SIG-M5 (cell line): ENCODE data around the gene NUP133.

ENCODE experiments used
- DNase-seq: peaks from one replicate; lab custom pipeline; 2025; lab: John Stamatoyannopoulos, UW

NUP133 gene

DNA sequence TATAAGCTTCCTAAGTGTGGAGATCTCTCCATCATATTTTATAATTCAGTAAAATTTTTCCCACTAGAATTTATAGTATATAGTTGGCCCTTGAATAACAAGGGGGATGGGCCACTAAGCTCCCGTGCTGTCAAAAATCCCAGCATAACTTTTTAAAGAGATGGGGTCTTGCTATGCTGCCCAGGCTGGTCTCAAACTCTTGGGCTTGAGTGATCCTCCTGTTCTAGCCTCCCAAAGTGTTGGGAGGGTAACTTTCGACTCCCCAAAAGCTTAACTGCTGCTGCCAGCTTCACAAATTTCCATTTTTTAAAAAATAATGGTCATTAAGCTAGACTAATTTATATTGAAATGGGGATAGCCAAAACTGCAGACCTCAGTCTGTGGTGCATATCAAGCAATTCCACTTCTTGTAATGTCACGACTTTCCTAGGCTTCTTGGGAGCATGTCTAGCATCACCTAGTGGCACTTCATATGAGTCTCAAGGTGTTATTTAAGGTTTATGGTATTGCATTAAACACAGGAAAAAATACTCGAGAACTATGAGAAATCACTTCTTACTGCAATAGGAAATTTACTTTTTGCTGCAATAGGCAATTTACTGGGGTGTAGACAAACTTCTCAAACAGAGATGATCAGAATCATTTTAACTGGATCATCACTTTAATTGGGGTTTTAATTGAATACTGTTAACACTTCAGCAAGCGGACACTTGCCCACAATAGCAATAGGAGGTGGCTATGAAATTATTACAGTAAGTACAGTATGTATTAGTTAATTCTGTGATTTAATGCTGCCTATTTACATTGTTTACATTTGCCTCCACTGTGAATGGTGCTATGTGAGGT, 55.0 kb downstream of the NUP133 start:
- DNase-seq: no peak

DNA sequence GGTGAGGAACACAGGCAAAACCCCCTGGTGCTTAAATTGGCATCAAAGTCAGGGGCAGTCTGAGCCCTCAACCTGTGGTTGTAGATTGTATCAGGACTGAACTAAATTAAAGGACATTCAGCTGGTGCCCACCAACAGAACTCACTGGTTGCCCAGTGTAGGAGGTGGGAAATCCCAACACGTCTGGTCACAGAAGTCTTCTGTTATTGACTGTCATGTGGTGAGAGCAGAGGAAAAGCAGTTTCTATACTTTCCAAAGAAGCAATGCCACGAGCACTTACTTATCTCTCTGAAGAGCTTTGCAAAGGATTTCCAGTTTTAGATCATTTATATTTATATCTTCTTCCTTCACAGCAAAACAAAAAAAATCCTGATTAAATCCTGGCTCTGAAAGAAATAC, 59.3 kb downstream of the NUP133 start:
- DNase-seq: no peak

DNA sequence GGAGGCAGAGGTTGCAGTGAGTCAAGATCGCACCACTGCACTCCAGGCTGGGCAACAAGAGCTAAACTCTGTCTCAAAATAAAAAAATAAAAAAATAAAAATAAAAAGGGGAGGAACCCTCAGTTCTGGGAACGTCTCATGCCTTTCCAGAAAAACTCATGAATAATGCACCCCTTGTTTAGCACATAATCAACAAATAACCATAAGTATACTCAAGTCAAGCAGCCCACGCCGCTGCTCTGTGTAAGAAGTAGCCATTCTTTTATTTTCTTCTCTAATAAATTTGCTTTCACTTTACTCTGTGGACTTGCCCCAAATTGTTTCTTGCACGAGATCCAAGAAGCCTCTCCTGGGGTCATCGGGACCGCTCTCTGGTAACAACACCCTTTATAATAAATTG, 59.8 kb downstream of the NUP133 start:
- no peak for DNase-seq

DNA sequence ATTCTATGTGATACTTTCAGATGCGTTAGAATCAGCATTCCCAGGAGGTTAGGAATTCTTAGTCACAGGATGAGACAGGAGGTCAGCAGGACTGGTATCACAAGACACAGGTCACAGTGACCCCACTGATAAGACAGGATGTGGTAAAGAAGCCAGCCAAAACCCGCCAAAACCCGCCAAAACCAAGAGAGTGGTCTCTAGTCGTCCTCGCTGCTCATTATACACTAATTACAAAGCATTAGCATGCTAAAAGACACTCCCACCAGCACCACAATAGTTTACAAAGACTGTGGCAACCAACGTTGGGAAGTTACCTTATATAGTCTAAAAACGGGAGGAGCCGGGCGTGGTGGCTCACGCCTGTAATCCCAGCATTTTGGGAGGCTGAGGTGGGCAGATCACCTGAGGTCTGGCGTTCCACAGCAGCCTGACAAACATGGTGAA, 60.3 kb downstream of the NUP133 start:
- DNase-seq: no peak

DNA sequence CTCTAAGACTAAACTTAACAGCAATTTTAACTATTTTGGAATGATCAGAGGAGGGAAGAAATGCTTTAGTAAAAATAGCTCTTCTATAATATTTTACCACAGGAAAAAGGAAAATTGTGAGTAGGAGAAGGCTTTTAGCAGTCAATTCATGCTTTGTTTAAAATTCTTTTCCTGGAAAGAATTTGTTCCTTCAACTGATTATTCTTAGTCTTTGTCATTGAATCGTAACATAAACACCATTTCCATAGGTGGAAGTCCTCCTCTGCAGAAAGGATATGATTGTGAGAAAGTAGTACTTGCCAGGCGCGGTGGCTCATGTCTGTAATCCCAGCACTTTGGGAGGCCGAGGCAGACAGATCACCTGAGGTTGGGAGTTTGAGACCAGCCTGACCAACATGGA, 62.3 kb downstream of the NUP133 start:
- DNase-seq: no peak

DNA sequence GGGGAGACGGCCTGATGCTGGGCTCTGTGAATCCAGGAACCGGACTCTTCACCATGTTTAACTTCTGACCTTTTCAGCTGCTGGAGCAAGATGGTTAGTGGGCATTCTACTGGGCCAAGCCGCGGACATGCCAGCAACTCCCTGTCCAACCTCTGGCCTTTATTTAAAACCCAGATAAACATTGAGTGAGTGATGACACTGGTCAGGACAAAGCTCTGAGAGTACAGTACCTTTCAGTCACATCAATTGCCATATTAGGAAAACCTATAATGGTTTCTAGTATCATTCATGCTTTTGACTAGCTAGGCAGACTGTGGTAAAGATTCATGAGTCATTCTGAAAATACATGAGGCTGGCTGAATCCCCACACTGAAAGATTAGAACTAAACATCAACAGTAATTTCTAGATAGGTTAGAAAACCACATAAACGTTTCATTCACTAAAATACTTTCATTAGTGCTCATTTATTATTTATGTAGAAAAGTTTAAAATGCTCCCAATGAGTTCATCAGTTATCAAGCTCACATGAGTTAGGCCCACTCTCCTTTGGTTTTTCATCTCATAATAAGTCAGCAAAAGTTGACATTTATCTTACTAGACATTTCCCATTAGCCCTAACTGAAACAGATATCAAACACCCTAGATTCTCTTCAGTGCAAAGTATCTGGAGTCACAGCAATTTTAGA, 67.1 kb downstream of the NUP133 start:
- no peak for DNase-seq

DNA sequence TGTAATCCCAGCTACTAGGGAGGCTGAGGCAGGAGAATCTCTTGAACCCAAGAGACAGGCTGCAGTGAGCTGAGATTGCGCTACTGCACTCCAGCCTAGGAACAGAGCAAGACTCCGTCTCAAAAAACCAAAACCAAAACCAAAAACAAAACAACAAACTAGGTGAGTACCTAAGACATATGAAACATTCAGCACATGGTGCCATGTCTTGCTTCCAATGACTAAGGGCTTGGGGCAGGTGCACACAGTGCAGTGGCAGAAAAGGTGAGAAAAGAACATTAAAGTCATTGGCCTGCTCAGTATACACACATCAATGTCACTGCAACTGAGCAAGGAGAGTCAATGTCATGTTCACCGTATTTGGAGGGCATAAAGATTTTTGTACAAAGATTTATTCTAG, 70.1 kb downstream of the NUP133 start:
- DNase-seq: no peak

DNA sequence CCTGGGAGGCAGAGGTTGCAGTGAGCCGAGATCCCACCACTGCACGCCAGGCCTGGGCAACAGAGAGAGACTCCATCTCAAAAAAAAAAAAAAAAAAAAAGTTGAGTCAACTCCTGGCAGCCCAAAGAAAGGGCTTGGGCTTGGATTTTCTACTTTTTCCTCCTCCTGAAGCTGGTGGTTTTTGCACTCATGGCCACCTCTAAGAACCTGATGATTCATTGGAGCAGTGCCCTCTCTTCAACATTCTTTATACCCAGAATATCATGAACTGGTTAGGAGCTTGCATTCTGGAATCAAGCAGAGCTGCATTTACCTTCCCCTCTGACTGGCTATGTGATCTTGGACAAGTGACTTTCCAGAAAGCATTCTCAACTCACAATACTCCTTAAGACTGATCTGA, 70.7 kb downstream of the NUP133 start:
- no peak for DNase-seq

DNA sequence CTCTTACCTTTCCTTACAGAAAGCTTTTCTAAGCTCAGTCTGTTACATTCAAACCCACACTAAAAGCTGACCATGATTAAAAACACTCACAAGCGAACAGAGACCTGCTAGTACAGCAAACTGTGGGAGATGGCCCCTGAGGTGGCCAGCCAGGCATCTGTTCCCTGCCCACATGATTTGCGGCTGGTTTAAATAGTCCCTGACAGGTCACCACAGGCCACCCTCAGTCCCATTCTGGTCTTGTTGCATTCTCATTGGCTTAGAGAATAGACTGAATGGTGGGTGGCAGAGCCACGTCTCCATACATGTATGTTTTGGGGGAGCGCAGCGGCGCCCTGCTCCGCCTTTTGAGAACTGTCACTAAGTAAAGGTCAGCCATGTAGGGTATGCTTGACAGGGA, 71.9 kb downstream of the NUP133 start:
- no peak for DNase-seq

DNA sequence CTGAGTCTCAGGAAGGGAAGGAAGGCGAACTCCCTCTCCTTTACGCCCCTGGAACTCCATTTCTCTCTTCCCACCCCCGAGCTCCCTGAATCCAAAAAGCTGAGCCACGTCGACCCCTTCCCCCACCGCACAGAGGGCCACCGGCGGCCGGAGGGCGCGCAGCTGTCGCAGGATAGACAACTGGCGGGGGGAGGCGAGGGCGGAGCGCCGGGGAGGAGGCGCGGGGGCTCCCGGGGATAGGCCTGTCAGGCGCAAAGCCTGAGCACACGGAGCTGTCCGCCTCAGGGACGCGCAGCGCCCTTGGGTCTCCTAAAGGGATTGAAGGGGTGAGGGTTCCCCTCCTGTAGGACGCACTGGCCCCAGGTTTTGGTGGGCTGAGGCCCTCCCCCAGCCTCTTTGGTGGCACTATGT, 73.5 kb downstream of the NUP133 start:
- no peak for DNase-seq

DNA sequence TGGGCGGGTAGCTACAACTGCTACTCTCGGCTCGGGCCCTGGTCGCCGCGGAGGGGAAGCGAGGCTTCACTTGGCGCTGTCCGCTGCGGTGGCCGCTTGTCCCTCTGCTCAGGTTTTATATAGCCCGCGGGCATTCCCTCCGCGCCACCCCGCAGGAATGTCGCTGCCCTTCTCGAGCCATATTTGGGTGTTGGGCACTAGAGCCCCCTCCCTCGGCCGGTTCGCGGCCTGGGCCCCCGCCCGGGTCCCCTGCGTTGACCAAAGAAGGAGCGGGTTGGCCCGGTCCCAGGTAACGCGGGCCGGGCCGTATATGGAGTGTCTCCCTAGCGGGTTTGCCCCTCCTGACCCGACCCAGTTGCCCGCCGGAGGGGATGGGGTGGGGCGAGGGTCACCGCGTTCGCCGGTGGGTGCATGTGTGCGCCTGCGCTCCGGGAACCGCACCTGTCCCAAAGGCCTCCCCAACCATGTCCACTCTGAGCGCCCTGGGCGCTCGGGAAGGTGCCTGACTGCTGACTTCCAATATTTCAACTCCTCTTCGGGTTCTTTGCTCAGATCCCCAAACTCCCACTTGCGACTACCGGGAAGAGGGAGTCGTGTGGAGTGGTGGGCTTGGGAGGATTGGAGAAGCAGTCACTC, 74.0 kb downstream of the NUP133 start, which contains the start of gene ACTA1:
Gene ACTA1 (minus strand): TSS at position 90 of the 636 bp plus-strand sequence. CDS start 979 bp downstream, outside the sequence.
- DNase-seq: no peak

DNA sequence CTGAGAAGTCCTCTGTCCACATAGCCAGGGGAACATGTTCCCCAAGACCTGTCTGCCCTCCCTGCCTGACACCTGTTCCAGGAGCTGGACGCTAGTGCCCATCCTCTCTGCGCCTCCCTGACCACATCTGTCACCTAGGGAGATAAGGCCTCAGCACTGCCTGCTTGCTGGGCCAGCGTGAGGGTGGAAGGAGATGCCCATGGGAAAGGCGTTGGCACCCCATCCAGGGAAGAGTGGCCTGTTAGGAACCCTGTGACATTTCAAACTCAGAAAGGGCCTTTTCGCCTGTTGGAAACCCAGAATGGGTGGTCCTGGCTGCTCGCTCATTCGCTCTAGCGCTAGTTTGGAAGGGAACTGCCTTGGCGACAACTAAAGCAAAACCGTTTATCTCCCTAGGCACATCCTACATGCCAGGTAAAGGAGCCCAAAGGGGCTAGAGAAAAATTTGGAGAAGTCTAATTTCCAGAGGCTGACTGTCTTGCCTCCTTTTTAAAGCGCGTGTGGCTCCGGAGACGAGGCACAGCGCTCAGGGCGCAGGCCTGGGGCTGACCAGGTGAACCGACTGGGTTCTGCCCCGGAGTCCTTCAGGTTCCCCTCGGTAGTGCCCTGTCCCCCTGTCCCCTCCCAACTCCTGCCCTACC, 74.7 kb downstream of the NUP133 start:
- no peak for DNase-seq

DNA sequence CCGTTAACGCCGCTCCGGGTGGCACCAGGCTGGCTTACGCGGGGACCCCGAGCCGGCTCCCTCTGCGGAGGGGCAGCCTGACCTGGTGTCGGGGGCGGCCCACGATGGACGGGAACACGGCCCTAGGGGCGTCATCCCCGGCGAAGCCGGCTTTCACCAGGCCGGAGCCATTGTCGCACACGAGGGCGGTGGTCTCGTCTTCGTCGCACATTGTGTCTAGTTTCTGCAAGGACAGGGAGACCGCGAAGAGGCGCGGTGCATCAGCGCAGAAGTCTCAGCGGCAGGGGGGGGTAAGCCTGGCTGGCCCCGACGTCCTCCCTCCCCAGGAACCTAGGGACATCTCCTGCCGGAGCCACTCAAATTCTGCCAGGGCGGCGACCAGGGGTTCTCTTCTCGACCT, 75.2 kb downstream of the NUP133 start:
- DNase-seq: no peak

DNA sequence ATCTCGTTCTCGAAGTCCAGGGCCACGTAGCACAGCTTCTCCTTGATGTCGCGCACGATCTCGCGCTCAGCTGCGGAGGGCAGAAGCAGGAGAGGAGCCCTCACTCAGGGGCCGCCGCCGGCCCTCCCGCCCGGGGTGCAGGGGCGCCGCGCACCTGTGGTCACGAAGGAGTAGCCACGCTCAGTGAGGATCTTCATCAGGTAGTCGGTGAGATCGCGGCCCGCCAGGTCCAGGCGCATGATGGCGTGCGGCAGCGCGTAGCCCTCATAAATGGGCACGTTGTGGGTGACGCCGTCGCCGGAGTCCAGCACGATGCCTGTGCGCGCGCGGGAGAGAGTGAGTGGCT, 76.1 kb downstream of the NUP133 start:
- no peak for DNase-seq

DNA sequence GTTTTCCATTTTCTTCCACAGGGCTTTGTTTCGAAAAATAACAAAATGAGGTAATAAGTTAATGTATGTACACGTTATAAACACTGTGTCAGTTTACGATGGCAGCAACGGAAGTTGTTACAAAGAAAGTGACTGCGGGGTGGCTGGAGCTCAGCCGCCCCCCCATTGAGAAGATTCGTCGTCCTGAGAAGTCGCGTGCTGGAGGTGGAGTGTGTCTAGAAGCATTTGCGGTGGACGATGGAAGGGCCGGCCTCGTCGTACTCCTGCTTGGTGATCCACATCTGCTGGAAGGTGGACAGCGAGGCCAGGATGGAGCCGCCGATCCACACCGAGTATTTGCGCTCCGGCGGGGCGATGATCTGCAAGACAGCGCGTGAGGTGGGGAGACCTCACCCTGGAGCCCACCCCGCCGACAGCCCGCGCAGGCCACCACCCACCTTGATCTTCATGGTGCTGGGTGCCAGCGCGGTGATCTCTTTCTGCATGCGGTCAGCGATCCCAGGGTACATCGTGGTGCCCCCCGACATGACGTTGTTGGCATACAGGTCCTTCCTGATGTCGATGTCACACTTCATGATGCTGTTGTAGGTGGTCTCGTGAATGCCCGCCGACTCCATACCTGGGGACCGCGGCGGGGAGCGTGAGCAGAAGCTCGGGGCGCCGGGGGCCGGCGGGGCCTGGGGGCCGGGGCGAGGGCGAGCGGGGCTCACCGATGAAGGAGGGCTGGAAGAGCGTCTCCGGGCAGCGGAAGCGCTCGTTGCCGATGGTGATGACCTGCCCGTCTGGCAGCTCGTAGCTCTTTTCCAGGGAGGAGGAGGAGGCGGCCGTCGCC, 76.6 kb downstream of the NUP133 start:
- DNase-seq: no peak

DNA sequence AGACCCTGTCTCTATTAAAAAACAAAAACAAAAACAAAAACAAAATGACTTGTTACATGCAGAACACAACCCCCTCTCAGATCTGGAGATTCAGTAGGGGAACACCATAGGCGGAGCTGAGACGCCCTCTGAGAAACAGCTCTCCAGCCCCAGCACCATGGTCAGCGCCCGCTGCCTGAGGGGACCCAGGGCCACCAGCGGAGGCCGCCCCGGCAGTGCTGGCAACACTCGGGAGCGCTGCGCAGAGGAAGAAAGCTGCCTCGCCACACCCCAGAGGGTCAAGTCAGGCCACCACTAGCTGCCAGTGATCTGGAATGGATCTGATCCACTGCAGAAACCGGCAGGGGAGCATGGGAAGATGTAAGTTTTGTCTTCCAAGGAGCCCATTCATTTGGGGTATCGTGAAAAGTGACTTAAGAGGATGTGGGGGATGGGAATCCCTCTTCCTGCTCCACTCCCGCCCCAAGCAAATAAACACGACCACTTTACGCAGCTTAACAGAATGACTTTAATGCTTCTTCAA, 77.3 kb downstream of the NUP133 start:
- no peak for DNase-seq

DNA sequence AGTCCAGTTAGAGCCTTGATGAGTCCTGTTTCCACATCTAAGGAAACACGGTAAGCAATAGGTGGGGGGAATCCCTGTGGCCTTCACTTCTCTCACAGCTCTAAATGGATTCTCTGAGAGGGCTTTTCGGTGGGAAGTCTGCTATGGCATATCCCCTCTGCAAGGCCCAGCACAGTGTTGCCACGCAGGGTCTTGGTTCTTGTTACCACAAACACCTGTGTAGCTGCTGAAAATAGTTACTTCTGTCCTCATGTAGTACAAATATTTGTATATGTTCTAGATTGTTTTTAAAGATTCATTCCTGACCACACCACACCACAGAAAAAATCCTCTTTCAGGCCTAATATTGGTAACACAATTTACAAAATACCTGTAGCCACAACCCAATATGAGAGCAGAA, 79.9 kb downstream of the NUP133 start:
- DNase-seq: no peak

DNA sequence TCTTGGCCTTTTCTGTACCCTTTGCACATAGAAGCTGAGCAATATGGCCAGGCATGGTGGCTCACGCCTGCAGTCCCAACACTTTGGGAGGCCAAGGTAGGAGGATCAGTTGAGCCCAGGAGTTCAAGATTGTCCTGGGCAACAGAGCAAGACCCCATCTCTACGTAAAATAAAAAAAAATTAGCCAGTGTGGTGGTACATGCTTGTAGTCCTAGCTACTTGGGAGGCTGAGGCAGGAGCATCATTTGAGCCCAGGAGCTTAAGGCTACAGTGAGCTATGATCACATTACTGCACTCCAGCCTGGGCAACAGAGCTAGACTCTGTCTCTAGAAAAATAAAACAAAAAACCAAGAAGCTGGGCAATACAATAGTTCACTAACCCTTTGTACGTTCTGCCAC, 80.6 kb downstream of the NUP133 start:
- no peak for DNase-seq

DNA sequence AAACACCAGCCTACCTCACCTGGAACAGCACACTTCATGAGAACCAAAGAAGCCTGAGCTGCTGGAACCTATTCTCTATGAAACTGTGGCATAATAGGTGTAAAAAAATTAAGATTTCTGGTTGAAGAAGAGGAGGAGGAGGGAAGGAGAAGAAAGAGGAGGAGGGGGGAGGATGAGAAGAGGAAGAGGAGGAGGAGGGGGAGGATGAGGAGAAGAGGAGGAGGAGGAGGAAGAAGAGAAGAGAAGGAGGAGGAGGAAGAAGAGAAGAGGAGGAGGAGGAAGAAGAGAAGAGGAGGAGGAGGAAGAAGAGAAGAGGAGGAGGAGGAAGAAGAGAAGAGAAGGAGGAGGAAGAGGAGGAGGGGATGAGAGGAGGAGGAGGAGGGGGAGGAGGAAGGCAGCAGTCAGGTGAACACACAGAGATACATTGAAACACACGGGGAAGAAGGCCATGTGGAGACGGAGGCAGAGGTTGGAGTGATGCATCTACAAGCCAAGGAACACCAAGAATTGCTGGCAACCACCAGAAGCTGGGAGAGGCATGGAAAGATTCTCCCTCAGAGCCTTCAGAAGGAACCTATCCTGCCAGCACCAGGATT, 82.5 kb downstream of the NUP133 start:
- DNase-seq: no peak

DNA sequence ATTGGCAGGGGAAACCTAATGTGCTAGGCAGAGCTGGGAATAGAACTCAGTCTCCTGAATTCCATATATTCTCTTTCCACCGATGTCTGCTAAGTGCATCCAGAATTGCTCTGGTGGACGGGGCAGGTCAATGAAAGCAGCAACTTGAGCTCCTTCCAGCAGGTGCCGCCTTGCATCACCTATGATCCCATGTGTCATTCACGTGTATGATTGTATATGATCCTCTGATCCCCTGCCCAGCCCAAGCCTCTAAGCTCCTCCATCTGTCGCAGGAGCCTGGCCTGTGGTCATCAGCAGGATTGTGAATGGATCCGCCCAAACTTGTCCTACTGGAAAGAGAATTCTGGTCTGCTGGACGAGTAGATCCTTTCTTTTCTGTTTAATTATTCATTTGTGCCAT, 87.4 kb downstream of the NUP133 start:
- DNase-seq: no peak

DNA sequence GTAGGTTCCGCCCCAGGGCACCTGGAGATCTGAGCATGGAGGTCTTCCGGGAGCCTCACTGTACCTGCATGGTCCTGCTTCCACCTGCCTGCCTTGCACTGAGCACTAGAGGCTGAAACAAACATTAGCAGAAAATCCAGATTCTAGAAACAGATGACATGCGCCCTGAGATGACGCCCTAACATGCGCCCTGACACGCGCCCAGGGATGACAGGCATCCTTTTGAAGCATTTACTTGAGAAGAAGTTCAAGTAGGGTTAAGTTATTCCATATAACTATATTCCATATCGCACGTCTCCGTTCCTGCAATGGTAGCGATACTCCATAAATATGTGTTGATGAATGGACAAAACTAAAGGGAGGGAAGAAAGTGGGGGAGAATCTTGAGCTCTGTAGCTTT, 87.9 kb downstream of the NUP133 start:
- DNase-seq: no peak
